A172 (cell line): Measurements from ENCODE around the gene GARIN5A. TPM values are rescaled to one million over a fixed set of nuclear protein-coding genes. Genes with fewer than 3 reads are reported as not detected.
"Not testable (repeated sequence)": the region's sequence is repeated elsewhere in the genome, so short reads cannot be mapped to it uniquely, and the experiment has no call there.

ENCODE experiments used
- DNase-seq: peaks from one replicate; pipeline ENCODE4 v3.0.0-alpha.2; 2015; ENCODE audit warnings: low spot score
- total RNA-seq: library from RNA; depleted of rRNA; stranded (reverse); fragments of >200 nt; shearing (Covaris generic); gene quantifications from 2 replicates; pipeline ENCODE4 v1.2.3, GENCODE V29; 2014

Gene GARIN5A
- total RNA-seq, 1 experiment from 2014 or later, result 1.6 TPM

GRCh38 chr19:50465000-50465399 is 11.6 kb downstream of the GARIN5A start:
- no peak for DNase-seq

GRCh38 chr19:50464348-50464747 is 12.3 kb downstream of the GARIN5A start:
- DNase-seq, result no peak

- DNase-seq, result no peak
Observed at GRCh38 chr19:50462970-50463369, 13.7 kb downstream of the GARIN5A start.

GRCh38 chr19:50461066-50461875 is 15.4 kb downstream of the GARIN5A start:
- DNase-seq, result peak; percentile 73

- DNase-seq, result peak; percentile 75
Observed at GRCh38 chr19:50460161-50460765, 16.4 kb downstream of the GARIN5A start.

- DNase-seq, result no peak
Observed at GRCh38 chr19:50459638-50460037, 17.0 kb downstream of the GARIN5A start.

- DNase-seq, result no peak
Observed at GRCh38 chr19:50459067-50459456, 17.6 kb downstream of the GARIN5A start.

- DNase-seq, result no peak
Observed at GRCh38 chr19:50458396-50459066, 18.1 kb downstream of the GARIN5A start.

GRCh38 chr19:50457300-50457699 is 19.3 kb downstream of the GARIN5A start:
- no peak for DNase-seq

GRCh38 chr19:50455992-50456391 is 20.7 kb downstream of the GARIN5A start:
- DNase-seq, result no peak

- no peak for DNase-seq
Observed at GRCh38 chr19:50453243-50453642, 23.4 kb downstream of the GARIN5A start.

GRCh38 chr19:50451223-50451534 is 25.5 kb downstream of the GARIN5A start:
- no peak for DNase-seq

- DNase-seq, result no peak
Observed at GRCh38 chr19:50450369-50451222, 26.1 kb downstream of the GARIN5A start.

GRCh38 chr19:50449236-50449899 is 27.3 kb downstream of the GARIN5A start:
- DNase-seq, result peak; percentile 95

GRCh38 chr19:50447750-50448149 is 28.9 kb downstream of the GARIN5A start:
- no peak for DNase-seq

GRCh38 chr19:50447053-50447452 is 29.6 kb downstream of the GARIN5A start:
- DNase-seq, result no peak

- DNase-seq, result no peak
Observed at GRCh38 chr19:50444059-50444458, 32.6 kb downstream of the GARIN5A start.

- not testable (repeated sequence) for DNase-seq
Observed at GRCh38 chr19:50439130-50439529, 37.5 kb downstream of the GARIN5A start.

- DNase-seq, result no peak
Observed at GRCh38 chr19:50437862-50438449, 38.7 kb downstream of the GARIN5A start.

- no peak for DNase-seq
Observed at GRCh38 chr19:50435627-50436026, 41.0 kb downstream of the GARIN5A start.

GRCh38 chr19:50435221-50435620 is 41.4 kb downstream of the GARIN5A start:
- DNase-seq, result no peak
